ENCODE results near the gene DDHD1. TPM values are rescaled to one million over a fixed set of nuclear protein-coding genes. Genes with fewer than 3 reads are reported as not detected.

DDHD1 gene
- total and polyA plus RNA-seq, 10 donors = 3.4 to 52.2 (median 25.9) TPM

DNA sequence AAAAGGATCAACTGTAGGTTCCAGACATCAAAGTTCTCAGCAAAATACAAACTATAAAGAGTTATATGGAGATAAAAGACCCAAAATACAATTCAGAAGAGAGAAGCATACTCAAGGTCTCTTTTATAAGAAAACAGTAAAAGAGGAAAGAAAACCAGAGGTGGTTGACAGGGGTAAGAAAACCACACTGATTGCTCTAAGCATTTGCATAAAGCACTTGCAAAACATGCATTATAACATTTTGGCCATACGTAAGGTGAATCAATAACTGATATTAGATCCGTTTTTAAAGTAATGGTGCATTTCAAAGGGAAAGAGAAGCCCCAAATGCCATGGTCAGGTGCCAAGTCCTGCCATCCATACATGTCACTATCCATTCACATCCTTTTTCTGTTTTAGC lies 5.9 kb downstream of the DDHD1 start:
- H3K4me1 ChIP-seq = peaks cover 21 to 67% (median 52%) of the 10 kb centered on the region in 6 donors
- H3K9me3 ChIP-seq = peaks cover 0 to 17% (median 12%) of the 10 kb centered on the region in 8 donors
- TF ChIP-seq POLR2AphosphoS5 (IDR thresholded peaks at IDR 0.05) (no peak), POLR2A (IDR thresholded peaks at IDR 0.05) (no peak)
- TF ChIP-seq, protein P1, sequence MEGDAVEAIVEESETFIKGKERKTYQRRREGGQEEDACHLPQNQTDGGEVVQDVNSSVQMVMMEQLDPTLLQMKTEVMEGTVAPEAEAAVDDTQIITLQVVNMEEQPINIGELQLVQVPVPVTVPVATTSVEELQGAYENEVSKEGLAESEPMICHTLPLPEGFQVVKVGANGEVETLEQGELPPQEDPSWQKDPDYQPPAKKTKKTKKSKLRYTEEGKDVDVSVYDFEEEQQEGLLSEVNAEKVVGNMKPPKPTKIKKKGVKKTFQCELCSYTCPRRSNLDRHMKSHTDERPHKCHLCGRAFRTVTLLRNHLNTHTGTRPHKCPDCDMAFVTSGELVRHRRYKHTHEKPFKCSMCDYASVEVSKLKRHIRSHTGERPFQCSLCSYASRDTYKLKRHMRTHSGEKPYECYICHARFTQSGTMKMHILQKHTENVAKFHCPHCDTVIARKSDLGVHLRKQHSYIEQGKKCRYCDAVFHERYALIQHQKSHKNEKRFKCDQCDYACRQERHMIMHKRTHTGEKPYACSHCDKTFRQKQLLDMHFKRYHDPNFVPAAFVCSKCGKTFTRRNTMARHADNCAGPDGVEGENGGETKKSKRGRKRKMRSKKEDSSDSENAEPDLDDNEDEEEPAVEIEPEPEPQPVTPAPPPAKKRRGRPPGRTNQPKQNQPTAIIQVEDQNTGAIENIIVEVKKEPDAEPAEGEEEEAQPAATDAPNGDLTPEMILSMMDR (IDR thresholded peaks at IDR 0.05 in 8 of 11, conservative IDR thresholded peaks at IDR 0.05 in 3 of 11) = no peak
- H3K27me3 ChIP-seq (replicated peaks in 1 of 7) = no peaks in the 10 kb centered on the region
- intact Hi-C loops (cut with DNase I; ENCODE audit: low total_unique reads) = no loop called here
- H3K4me3 ChIP-seq = no peak overlapping the region
- WGBS, 5 donors = 39 to 73% (median 50%) methylated on average over 2 of the region's 2 CpGs
- H3K27ac ChIP-seq = peak overlapping the region in 1 of 8 donors; percentile 22
- DNase-seq = no peak
- H3K36me3 ChIP-seq = no peaks in the 10 kb centered on the region

DNA sequence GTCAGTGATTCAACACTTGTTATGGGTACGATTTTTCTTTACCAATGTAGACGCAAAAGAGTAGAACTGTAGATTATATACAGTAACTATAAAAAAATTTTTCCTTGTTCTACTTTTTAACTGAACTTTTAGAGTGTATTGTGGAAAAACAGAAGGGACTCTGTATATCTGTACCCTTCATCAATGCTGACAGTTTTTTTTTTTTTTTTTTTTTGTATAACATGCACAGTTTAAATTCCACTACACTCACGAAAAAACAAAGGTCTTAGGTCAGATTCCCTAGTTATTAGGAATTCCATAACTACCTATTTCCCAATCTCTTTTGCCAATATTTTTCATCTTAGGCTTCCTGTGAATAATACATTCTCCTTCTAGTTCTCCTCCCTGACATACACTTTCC lies 6.4 kb downstream of the DDHD1 start:
- TF ChIP-seq, protein P1 (IDR thresholded peaks at IDR 0.05 in 8 of 11, conservative IDR thresholded peaks at IDR 0.05 in 3 of 11) = no peak
- TF ChIP-seq POLR2A (IDR thresholded peaks at IDR 0.05) = no peak
- no peak for TF ChIP-seq POLR2AphosphoS5 (IDR thresholded peaks at IDR 0.05)
- intact Hi-C loops (cut with DNase I; ENCODE audit: low total_unique reads) = no loop called here
- Histone ChIP-seq H3K4me3 (no peak overlapping the region), H3K9me3 (peaks cover 0 to 22% (median 16%) of the 10 kb centered on the region in 8 donors), H3K27me3 (replicated peaks in 1 of 7) (no peaks in the 10 kb centered on the region), H3K4me1 (peaks cover 21 to 62% (median 50%) of the 10 kb centered on the region in 6 donors), H3K36me3 (no peaks in the 10 kb centered on the region), H3K27ac (no peak overlapping the region)
- 62 to 93% (median 81%) methylated on average over 3 of the region's 3 CpGs for WGBS, 5 donors
- no peak for DNase-seq

DNA sequence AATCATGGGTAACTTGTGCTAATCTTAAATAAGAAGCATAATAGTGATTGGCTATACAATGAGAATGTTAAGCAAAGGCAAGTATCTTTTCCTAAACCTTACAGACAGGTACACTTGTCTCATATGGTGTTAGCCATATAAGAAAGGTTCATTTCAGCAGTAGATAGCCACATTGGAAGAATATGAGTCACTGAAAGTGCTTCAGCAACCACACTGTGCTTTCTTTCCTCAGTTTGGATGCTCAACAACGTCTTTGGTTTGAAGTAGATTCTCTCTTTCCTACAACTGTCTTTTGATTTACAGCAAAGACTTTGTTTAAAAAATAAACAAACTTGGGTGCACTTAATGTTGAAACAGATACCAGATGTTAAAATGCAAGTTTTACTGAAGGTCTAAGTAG lies 8.9 kb downstream of the DDHD1 start:
- 57 to 80% (median 67%) methylated on average over 1 of the region's 1 CpG for WGBS, 5 donors

DNA sequence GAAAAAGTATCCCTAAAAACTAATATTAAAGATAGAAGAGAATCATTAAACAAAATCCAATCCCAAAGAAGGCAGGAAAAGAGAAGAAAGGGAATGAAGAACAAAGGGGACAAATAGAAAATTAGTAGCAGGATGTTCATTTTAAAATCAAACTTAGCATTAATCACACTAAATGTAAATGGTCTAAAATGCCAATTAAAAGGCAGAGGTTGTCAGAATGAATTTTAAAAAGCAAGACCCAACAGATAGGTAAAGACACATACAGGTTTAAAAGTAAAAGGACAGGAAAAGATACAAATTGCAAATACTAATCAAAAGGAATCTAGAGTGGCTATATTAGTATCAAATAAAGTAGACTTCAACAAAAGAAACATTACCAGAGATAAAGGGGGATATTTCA lies 12.5 kb downstream of the DDHD1 start:
- Histone ChIP-seq H3K4me3 (no peak overlapping the region), H3K27me3 (replicated peaks in 1 of 7) (no peaks in the 10 kb centered on the region), H3K36me3 (peaks cover 0 to 13% (median 0%) of the 10 kb centered on the region in 6 donors), H3K27ac (no peak overlapping the region), H3K4me1 (peaks cover 0 to 5% (median 0%) of the 10 kb centered on the region in 6 donors), H3K9me3 (peaks cover 16 to 75% (median 67%) of the 10 kb centered on the region in 8 donors)
- no peak for DNase-seq
- intact Hi-C loops (cut with DNase I; ENCODE audit: low total_unique reads) = no loop called here
- no peak for TF ChIP-seq POLR2A (IDR thresholded peaks at IDR 0.05)
- TF ChIP-seq, protein P1 (IDR thresholded peaks at IDR 0.05 in 8 of 11, conservative IDR thresholded peaks at IDR 0.05 in 3 of 11) = no peak
- TF ChIP-seq POLR2AphosphoS5 (IDR thresholded peaks at IDR 0.05) = no peak

More for the DNA sequence above, 8.9 kb downstream of the DDHD1 start:
- intact Hi-C loops (cut with DNase I; ENCODE audit: low total_unique reads) = no loop called here
- H3K4me3 ChIP-seq = no peak overlapping the region
- TF ChIP-seq POLR2AphosphoS5 (IDR thresholded peaks at IDR 0.05) (no peak), POLR2A (IDR thresholded peaks at IDR 0.05) (no peak)
- TF ChIP-seq, protein P1 (IDR thresholded peaks at IDR 0.05 in 8 of 11, conservative IDR thresholded peaks at IDR 0.05 in 3 of 11) = no peak
- H3K36me3 ChIP-seq = no peaks in the 10 kb centered on the region
- no peak for DNase-seq
- peaks cover 13 to 47% (median 41%) of the 10 kb centered on the region in 8 donors for H3K9me3 ChIP-seq
- no peaks in the 10 kb centered on the region for H3K27me3 ChIP-seq (replicated peaks in 1 of 7)
- H3K4me1 ChIP-seq = peaks cover 5 to 37% (median 26%) of the 10 kb centered on the region in 6 donors
- H3K27ac ChIP-seq = no peak overlapping the region
